GM12874 (cell line): ENCODE results near the gene PHF2.

Source experiments
- TF ChIP-seq, protein P1 (sequence below): IDR thresholded peaks from 2 replicates; pipeline ENCODE4 v1.5.1; 2011; ENCODE audit warnings: low read depth, mild to moderate bottlenecking, control low read depth, low read length, moderate library complexity; ENCODE audit not compliant: insufficient read depth

The PHF2 gene

DNA sequence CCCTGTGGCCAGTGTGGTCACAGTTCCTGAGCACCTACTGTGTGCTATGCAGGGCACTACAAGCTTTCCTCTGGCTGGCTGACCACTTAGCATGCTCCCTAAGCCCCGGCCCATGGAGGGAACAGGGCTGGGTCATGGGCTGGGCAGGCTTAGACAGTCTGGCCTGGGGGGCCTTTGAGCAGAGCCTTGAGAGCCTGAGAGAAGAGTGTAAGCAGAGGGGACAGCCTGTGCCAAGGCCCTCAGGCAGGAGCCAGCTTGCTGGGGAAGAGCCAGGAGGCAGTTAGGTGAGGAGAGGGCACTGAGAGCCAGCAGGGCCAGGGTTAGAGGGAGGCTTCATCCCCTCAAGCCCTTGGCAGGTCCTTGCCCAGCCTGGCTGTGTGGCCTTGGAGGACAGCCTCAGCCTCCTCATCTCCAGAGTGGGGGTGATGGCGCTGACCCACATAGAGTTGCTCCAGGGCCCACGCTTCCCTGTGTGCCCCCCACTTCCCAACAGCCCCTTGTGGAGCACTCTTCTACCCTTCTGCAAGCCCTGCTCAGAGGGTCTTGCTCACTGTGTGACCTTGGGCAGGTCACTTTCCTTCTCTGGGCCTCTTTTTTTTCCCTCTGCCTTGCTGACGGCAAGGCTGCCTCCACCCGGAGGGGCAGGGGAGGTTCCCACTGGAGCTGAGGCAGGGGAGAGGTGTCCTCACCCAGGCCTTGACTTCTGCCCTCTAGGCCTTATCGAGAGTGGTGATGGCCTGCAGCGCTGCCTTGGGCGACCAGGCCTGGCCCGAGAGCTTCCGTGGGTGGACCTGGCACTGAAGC lies 107.1 kb downstream of the PHF2 start:
- TF ChIP-seq, protein P1, sequence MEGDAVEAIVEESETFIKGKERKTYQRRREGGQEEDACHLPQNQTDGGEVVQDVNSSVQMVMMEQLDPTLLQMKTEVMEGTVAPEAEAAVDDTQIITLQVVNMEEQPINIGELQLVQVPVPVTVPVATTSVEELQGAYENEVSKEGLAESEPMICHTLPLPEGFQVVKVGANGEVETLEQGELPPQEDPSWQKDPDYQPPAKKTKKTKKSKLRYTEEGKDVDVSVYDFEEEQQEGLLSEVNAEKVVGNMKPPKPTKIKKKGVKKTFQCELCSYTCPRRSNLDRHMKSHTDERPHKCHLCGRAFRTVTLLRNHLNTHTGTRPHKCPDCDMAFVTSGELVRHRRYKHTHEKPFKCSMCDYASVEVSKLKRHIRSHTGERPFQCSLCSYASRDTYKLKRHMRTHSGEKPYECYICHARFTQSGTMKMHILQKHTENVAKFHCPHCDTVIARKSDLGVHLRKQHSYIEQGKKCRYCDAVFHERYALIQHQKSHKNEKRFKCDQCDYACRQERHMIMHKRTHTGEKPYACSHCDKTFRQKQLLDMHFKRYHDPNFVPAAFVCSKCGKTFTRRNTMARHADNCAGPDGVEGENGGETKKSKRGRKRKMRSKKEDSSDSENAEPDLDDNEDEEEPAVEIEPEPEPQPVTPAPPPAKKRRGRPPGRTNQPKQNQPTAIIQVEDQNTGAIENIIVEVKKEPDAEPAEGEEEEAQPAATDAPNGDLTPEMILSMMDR = no peak

GRCh38 chr9:93684161-93684765 lies 107.9 kb downstream of the PHF2 start:
- TF ChIP-seq, protein P1 = no peak

- TF ChIP-seq, protein P1 = no peak
These were observed 108.6 kb downstream of the PHF2 start for GRCh38 chr9:93684806-93685543.

- TF ChIP-seq, protein P1 = no peak
These were observed 109.9 kb downstream of the PHF2 start for GRCh38 chr9:93686127-93686879.

DNA sequence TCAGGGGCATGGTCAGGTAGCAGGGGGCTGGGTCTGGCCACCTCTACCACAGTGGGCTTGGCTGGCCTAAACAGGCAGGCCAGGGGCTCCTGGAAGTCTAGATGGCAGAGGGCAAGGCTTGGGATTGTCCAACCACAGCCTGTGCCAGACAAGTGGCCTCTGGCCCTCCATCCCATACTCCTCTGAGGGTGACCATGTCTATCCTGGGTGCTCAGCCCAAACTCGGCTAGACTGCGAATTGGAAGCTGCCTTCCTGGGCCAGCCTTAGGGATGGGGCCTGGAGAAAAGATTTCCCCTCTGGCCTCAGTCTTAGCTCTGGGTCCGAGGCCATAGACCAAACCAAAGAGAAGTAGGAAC lies 110.5 kb downstream of the PHF2 start:
- TF ChIP-seq, protein P1 = no peak

DNA sequence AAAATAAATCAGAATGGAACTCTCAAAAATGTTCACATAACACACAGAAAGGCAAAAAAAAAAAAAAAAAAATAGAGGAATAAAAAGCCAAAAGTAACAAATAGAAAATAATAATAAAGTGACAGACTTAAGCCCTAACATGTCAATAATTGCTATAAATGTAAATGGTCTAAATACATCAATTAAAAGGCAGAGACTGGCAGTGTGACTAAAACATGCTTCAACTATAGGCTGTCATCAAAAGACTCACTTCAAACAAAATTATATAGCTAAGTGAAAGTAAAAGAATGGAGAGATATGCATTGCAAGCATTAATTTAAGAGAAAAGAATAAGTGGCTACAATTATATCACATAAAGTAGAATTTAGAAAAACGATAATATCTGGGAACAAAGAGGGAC lies 114.2 kb downstream of the PHF2 start:
- TF ChIP-seq, protein P1 = no peak

DNA sequence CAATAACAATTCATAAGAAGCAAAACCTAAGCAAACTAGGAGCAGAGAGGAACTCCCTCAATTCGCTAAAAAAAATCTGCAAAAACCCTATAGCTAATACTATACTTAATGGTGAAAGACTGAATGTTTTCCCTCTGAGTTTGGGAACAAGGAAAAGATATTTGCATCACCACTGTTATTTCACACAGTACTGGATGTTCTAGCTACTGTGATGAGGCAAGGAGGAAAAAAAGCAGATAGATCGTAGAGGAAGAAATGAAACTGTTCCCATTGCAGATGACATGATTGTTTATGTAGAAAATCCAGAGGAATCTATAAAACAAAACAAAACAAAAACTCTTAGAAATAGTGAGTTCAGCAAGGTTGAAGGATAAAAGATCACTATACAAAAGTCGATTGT lies 116.7 kb downstream of the PHF2 start:
- TF ChIP-seq, protein P1 = no peak
